HepG2 (cell line): ENCODE data around the gene TKFC. TPM values are rescaled to one million over a fixed set of nuclear protein-coding genes. Genes with fewer than 3 reads are reported as not detected.

Source experiments
- CENPBD1 ChIP-seq: sonication (generic); formaldehyde crosslinking; IDR thresholded peaks from 2 replicates; pipeline ENCODE4 v1.8.0; 2022; ENCODE audit warnings: missing genetic modification reagents, low read depth, mild to moderate bottlenecking, borderline replicate concordance
- CHD4 ChIP-seq: fragments of 200-600 bp; sonication (generic); IDR thresholded peaks from 2 replicates; pipeline ENCODE4 v1.7.0; 2017; ENCODE audit warnings: mild to moderate bottlenecking, low read length, borderline replicate concordance
- FOSL1 ChIP-seq: sonication (generic); formaldehyde crosslinking; IDR thresholded peaks from 2 replicates; pipeline ENCODE4 v1.9.0; 2021; ENCODE audit warnings: missing genetic modification reagents, borderline replicate concordance
- GTF3A ChIP-seq: sonication (generic); formaldehyde crosslinking; conservative IDR thresholded peaks from 2 replicates; pipeline ENCODE4 v1.4.0; 2020; ENCODE audit warnings: mild to moderate bottlenecking, missing genetic modification reagents
- HDAC6 ChIP-seq: fragments of 200-600 bp; sonication (generic); IDR thresholded peaks from 2 replicates; pipeline ENCODE4 v1.7.0; 2017; ENCODE audit warnings: mild to moderate bottlenecking, antibody characterized with exemption, low read length, low read depth
- HMGXB3 ChIP-seq: sonication (generic); formaldehyde crosslinking; IDR thresholded peaks from 2 replicates; pipeline ENCODE4 v1.4.0; 2020; ENCODE audit warnings: missing genetic modification reagents, borderline replicate concordance
- HNF1B ChIP-seq: sonication (generic); formaldehyde crosslinking; IDR thresholded peaks from 2 replicates; pipeline ENCODE4 v1.5.1; 2020; ENCODE audit warnings: mild to moderate bottlenecking, moderate library complexity, missing genetic modification reagents
- HNF4G ChIP-seq, 2 experiments: sonication (generic) in 1 of 2; formaldehyde crosslinking in 1 of 2; IDR thresholded peaks; 2 replicates each; pipeline versions ENCODE4 v1.4.0 to v1.6.1; 2011 to 2020; ENCODE audit warnings: borderline replicate concordance in 2 of 2, low read depth in 2 of 2, mild to moderate bottlenecking in 2 of 2, low read length in 1 of 2, missing genetic modification reagents in 1 of 2, moderate library complexity in 1 of 2
- LBX2 ChIP-seq: sonication (generic); formaldehyde crosslinking; IDR thresholded peaks from 2 replicates; pipeline ENCODE4 v1.5.0; 2020; ENCODE audit warnings: missing genetic modification reagents, mild to moderate bottlenecking, borderline replicate concordance
- RFX5 ChIP-seq: IDR thresholded peaks from 2 replicates; pipeline ENCODE4 v1.6.1; 2011; ENCODE audit warnings: low read depth, low read length, improper control_type of control experiment
- STAG1 ChIP-seq: sonication (generic); formaldehyde crosslinking; IDR thresholded peaks from 2 replicates; pipeline ENCODE4 v1.4.0; 2020; ENCODE audit warnings: missing genetic modification reagents
- TEF ChIP-seq: sonication (generic); formaldehyde crosslinking; IDR thresholded peaks from 2 replicates; pipeline ENCODE4 v1.5.0; 2020; ENCODE audit warnings: missing genetic modification reagents
- ZBTB44 ChIP-seq: sonication (generic); formaldehyde crosslinking; IDR thresholded peaks from 2 replicates; pipeline ENCODE4 v1.4.0; 2020; ENCODE audit warnings: missing genetic modification reagents
- ZKSCAN8 ChIP-seq: IDR thresholded peaks from 2 replicates; pipeline ENCODE4 v1.6.1; 2016; ENCODE audit warnings: borderline replicate concordance, missing genetic modification reagents, missing compliant biosample characterization
- ZNF343 ChIP-seq: sonication (generic); formaldehyde crosslinking; IDR thresholded peaks from 2 replicates; pipeline ENCODE4 v1.4.0; 2020; ENCODE audit warnings: mild to moderate bottlenecking, missing genetic modification reagents
- ZNF543 ChIP-seq: sonication (generic); formaldehyde crosslinking; IDR thresholded peaks from 2 replicates; pipeline ENCODE4 v1.4.0; 2020; ENCODE audit warnings: mild to moderate bottlenecking, missing genetic modification reagents
- ZNF713 ChIP-seq: sonication (generic); formaldehyde crosslinking; IDR thresholded peaks from 2 replicates; pipeline ENCODE4 v1.4.0; 2020; ENCODE audit warnings: mild to moderate bottlenecking, missing genetic modification reagents
- polyA plus RNA-seq, 8 experiments: library from polyadenylated mRNA; depleted of rRNA in 3 of 8; stranded (reverse) in 7 of 8; unstranded in 1 of 8; fragments of >200 nt; fragmentation: Illumina TruSeq in 4 of 8; extraction: Trizol in 4 of 8; gene quantifications; 2 replicates each; pipeline versions ENCODE4 v1.2.1 to v1.2.3, GENCODE V29; 2011 to 2016; ENCODE audit warnings: low read depth in 4 of 8, missing spikeins in 1 of 8, mixed read lengths in 1 of 8; ENCODE audit not compliant: insufficient read depth in 1 of 8
- total RNA-seq, 5 experiments: library from RNA; depleted of rRNA; stranded (reverse); fragments of >200 nt; fragmentation: Illumina TruSeq; extraction: Trizol; gene quantifications; 2 replicates each; pipeline ENCODE4 v1.2.3, GENCODE V29; 2016; ENCODE audit warnings: low read depth in 1 of 5

Gene TKFC
- total and polyA plus RNA-seq, 2 of the 13 experiments (the other 11 are each of a cell fraction or from before 2014, with no cell fraction given): 147 to 197 TPM

GRCh38 chr11:61298663-61299244, 34.3 kb upstream of the TKFC start (continued):
- TF ChIP-seq ZNF343 (CRISPR knock-in tag) (no peak), HNF4G (IDR thresholded peaks at IDR 0.05; ENCODE audit: borderline replicate concordance, low read depth, low read length) (peak; percentile 97), HNF4G (CRISPR knock-in tag; IDR thresholded peaks at IDR 0.05; ENCODE audit: borderline replicate concordance, low read depth) (peak; percentile 97), GTF3A (CRISPR knock-in tag) (no peak), ZBTB44 (CRISPR knock-in tag) (no peak), HDAC6 (no peak), TEF (CRISPR knock-in tag) (no peak), ZKSCAN8 (peak; percentile 93), CENPBD1 (no peak), FOSL1 (no peak), RFX5 (no peak), ZNF543 (no peak), STAG1 (CRISPR knock-in tag) (no peak), ZNF713 (CRISPR knock-in tag) (no peak), HNF1B (CRISPR knock-in tag) (peak; percentile 67; the same call in 1 of the 2 replicates), CHD4 (0 out of 2 replicates have a peak, but pooled peaks have one; percentile 72), HMGXB3 (CRISPR knock-in tag) (0 out of 2 replicates have a peak, but pooled peaks have one; percentile 49), LBX2 (CRISPR knock-in tag) (no peak)
